ENCODE results near the gene BUD13. TPM values are rescaled to one million over a fixed set of nuclear protein-coding genes. Genes with fewer than 3 reads are reported as not detected.

BUD13 gene
- total and polyA plus RNA-seq, 9 of the 15 experiments (the other 6 are each of a cell fraction or from before 2014, with no cell fraction given), result 9.5 to 34.1 (median 27.1) TPM

DNA sequence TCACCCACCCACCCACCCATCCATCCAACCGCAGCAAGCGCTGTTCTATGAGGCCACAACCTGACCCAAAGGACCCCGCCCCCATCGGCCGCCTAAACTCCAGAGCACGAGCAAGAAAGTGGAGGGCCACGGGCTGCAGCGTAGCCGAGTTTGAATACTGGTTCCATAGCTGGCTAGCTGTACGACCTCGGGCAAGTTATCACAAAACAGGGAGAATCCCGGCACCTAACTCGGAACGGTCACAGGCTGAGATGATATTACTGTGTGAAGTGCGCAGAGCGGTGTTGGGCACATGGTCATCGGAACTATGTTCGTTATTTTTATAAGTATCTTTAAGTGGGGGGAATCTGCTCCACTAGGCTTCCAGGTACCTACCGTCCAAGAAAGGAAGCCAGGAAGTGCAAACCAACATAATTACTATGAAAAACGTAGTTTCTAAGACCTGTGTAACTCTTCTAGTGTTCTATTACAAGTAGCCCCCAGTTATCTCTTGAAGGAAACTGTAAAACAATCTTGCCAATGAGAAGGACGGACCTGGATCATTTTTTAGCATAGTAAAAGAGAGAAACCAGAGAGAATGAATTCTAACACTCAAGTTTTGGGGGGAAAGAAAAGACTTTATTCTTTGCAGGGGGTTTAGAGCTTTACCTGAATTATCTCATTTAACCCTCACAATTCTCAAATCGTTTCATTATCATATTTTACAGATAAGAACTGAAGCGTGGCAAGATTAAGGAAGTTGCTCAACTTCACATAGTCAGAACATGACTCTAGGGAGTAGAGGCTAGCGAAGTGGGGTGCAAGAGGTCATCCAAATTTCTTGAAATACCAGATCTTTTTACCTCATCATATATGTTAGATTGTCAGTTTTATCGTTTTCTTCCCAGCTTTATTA is 663 bp upstream of the BUD13 start (continued):
- TF ChIP-seq ZC3H4 (CRISPR knock-in tag; IDR thresholded peaks at IDR 0.05; ENCODE audit: borderline replicate concordance), result no peak

DNA sequence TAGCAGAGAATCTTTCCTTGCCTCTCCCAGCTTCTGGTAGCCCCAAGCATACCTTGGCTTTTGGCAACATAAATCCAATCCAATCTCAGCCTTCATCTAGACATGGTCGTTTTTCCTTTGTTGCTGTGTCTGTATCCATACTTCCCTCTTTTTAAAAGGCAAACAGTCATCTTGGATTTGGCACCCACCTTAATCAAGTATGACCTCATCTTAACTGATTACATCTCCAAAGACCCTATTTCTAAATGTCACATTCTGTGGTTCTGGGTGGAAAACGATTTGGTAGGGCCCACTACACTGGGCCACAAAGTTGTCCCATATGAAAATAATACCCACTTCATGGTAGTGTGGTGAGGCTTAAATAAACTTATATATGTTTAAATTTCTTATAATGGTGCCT is 852 bp downstream of the BUD13 start:
- Histone ChIP-seq H3K36me3 (ENCODE audit: control insufficient read depth, insufficient read depth, low read length) (peaks cover 38% of the 10 kb centered on the region), H3K27me3 (ENCODE audit: control insufficient read depth in 2 of 2, insufficient read depth in 2 of 2, low read length in 2 of 2) (no peaks in the 10 kb centered on the region), H3K9me3 (replicated peaks; ENCODE audit: control insufficient read depth, insufficient read depth, low read depth, low read length) (no peaks in the 10 kb centered on the region), H3K9ac (ENCODE audit: insufficient read depth in 1 of 2, low read depth in 2 of 2, low read length in 2 of 2) (peak overlapping the region; percentile 75 to 98; a peak in 3 of 4 replicates), H3K4me2 (ENCODE audit: insufficient read depth, low read length) (peak overlapping the region; percentile 99), H3K4me3 (peak overlapping the region; percentile 96), H3K9me1 (ENCODE audit: control insufficient read depth, insufficient read depth, low read length) (peaks cover 6% of the 10 kb centered on the region), H4K20me1 (replicated peaks; ENCODE audit: control insufficient read depth, insufficient read depth, low read length) (peaks cover 2% of the 10 kb centered on the region; the same call in 1 of the 2 replicates), H3K4me1 (replicated peaks in 1 of 2; ENCODE audit: control insufficient read depth in 2 of 2, insufficient read depth in 2 of 2, low read length in 2 of 2) (peaks cover 14 to 31% of the 10 kb centered on the region in 2 experiments; a peak in 4 of 5 replicates), H3K27ac (ENCODE audit: extremely low read depth, low read depth, low read length) (peak overlapping the region; percentile 88; the same call in 2 of the 3 replicates), H3K79me2 (ENCODE audit: control insufficient read depth, insufficient read depth, low read length) (peaks cover 22% of the 10 kb centered on the region), H2AFZ (ENCODE audit: low read depth, low read length) (peak overlapping the region; percentile 98)
- no peak for DNase-seq (ENCODE audit: extremely low read depth in 1 of 4, low spot score in 3 of 4)
- in situ Hi-C loops (cut with MboI) (no loop called here), intact Hi-C loops (cut with micrococcal nuclease) (no loop called here)
- no peak for ATAC-seq
- CTCF ChIA-PET (ENCODE audit: low intra/inter-chr PET ratio), result no interaction called here
- POLR2A ChIA-PET, result interaction anchor here (0.8 to 1.5 kb wide), 3 partner anchors 13 to 49 kb away, joined by 3 to 4 read pairs (median 3); no protein-coding TSS in a partner anchor
- BruUV-seq (replicated peaks), result TSS peak; percentile 56
- WGBS (ENCODE audit: insufficient coverage, low coverage, missing lambda C conversion rate), result 0% methylated on average over 2 of the region's 2 CpGs
- no peak for FAIRE-seq
- TF ChIP-seq, protein P1, sequence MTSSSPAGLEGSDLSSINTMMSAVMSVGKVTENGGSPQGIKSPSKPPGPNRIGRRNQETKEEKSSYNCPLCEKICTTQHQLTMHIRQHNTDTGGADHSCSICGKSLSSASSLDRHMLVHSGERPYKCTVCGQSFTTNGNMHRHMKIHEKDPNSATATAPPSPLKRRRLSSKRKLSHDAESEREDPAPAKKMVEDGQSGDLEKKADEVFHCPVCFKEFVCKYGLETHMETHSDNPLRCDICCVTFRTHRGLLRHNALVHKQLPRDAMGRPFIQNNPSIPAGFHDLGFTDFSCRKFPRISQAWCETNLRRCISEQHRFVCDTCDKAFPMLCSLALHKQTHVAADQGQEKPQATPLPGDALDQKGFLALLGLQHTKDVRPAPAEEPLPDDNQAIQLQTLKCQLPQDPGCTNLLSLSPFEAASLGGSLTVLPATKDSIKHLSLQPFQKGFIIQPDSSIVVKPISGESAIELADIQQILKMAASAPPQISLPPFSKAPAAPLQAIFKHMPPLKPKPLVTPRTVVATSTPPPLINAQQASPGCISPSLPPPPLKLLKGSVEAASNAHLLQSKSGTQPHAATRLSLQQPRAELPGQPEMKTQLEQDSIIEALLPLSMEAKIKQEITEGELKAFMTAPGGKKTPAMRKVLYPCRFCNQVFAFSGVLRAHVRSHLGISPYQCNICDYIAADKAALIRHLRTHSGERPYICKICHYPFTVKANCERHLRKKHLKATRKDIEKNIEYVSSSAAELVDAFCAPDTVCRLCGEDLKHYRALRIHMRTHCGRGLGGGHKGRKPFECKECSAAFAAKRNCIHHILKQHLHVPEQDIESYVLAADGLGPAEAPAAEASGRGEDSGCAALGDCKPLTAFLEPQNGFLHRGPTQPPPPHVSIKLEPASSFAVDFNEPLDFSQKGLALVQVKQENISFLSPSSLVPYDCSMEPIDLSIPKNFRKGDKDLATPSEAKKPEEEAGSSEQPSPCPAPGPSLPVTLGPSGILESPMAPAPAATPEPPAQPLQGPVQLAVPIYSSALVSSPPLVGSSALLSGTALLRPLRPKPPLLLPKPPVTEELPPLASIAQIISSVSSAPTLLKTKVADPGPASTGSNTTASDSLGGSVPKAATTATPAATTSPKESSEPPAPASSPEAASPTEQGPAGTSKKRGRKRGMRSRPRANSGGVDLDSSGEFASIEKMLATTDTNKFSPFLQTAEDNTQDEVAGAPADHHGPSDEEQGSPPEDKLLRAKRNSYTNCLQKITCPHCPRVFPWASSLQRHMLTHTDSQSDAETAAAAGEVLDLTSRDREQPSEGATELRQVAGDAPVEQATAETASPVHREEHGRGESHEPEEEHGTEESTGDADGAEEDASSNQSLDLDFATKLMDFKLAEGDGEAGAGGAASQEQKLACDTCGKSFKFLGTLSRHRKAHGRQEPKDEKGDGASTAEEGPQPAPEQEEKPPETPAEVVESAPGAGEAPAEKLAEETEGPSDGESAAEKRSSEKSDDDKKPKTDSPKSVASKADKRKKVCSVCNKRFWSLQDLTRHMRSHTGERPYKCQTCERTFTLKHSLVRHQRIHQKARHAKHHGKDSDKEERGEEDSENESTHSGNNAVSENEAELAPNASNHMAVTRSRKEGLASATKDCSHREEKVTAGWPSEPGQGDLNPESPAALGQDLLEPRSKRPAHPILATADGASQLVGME (CRISPR knock-in tag; IDR thresholded peaks at IDR 0.05), result no peak
- peak; percentile 41; the same call in 1 of the 2 replicates for TF ChIP-seq JUND (IDR thresholded peaks at IDR 0.05; ENCODE audit: borderline replicate concordance, low read depth, low read length)
- peak; percentile 55; the same call in 1 of the 3 replicates for TF ChIP-seq JUND (tag; IDR thresholded peaks at IDR 0.05; ENCODE audit: borderline replicate concordance, low read depth, low read length)
- TF ChIP-seq RCOR1 (IDR thresholded peaks at IDR 0.05; ENCODE audit: borderline replicate concordance in 1 of 2, low read depth in 2 of 2, low read length in 2 of 2), result no peak
- peak; percentile 25 for TF ChIP-seq MEIS2 (IDR thresholded peaks at IDR 0.05; ENCODE audit: partially characterized antibody)
- TF ChIP-seq MCM3 (IDR thresholded peaks at IDR 0.05), result no peak
- no peak for TF ChIP-seq CXXC5 (CRISPR knock-in tag; IDR thresholded peaks at IDR 0.05)
- TF ChIP-seq, protein P2, sequence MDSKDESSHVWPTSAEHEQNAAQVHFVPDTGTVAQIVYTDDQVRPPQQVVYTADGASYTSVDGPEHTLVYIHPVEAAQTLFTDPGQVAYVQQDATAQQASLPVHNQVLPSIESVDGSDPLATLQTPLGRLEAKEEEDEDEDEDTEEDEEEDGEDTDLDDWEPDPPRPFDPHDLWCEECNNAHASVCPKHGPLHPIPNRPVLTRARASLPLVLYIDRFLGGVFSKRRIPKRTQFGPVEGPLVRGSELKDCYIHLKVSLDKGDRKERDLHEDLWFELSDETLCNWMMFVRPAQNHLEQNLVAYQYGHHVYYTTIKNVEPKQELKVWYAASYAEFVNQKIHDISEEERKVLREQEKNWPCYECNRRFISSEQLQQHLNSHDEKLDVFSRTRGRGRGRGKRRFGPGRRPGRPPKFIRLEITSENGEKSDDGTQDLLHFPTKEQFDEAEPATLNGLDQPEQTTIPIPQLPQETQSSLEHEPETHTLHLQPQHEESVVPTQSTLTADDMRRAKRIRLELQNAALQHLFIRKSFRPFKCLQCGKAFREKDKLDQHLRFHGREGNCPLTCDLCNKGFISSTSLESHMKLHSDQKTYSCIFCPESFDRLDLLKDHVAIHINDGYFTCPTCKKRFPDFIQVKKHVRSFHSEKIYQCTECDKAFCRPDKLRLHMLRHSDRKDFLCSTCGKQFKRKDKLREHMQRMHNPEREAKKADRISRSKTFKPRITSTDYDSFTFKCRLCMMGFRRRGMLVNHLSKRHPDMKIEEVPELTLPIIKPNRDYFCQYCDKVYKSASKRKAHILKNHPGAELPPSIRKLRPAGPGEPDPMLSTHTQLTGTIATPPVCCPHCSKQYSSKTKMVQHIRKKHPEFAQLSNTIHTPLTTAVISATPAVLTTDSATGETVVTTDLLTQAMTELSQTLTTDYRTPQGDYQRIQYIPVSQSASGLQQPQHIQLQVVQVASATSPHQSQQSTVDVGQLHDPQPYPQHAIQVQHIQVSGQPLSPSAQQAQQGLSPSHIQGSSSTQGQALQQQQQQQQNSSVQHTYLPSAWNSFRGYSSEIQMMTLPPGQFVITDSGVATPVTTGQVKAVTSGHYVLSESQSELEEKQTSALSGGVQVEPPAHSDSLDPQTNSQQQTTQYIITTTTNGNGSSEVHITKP (IDR thresholded peaks at IDR 0.05; ENCODE audit: partially characterized antibody), result peak; percentile 9
